Caco-2 (cell line): ENCODE results near the gene SH3RF1. TPM values are rescaled to one million over a fixed set of nuclear protein-coding genes. Genes with fewer than 3 reads are reported as not detected.

Source experiments
- BruUV-seq: library from RNA; stranded (reverse); fragments of 400-500 nt; replicated peaks from 2 replicates; lab custom pipeline; 2021; lab: Mats Ljungman, UMichigan
- CTCF ChIA-PET: fragments of 300-600 bp; sonication (Branson Sonifier 250); formaldehyde crosslinking; loops from one replicate; lab custom pipeline; 2022; ENCODE audit warnings: antibody characterized with exemption; lab: Charles Lee
- POLR2A ChIA-PET: fragments of 300-600 bp; sonication (Branson Sonifier 250); formaldehyde crosslinking; loops from one replicate; lab custom pipeline; 2022; ENCODE audit warnings: antibody characterized with exemption; lab: Charles Lee
- DNase-seq, 2 experiments: peaks; one replicate each; pipeline versions ENCODE4 v3.0.0 to v3.0.0-alpha.2; 2020 to 2022
- H3K27me3 ChIP-seq: replicated peaks from 2 replicates; pipeline ENCODE4 v1.6.0; 2011; ENCODE audit warnings: low read length; ENCODE audit not compliant: control insufficient read depth, insufficient read depth
- H3K36me3 ChIP-seq: 2 replicates; pipeline ENCODE4 v1.5.1; 2011; ENCODE audit warnings: low read length; ENCODE audit not compliant: control insufficient read depth, insufficient read depth
- H3K4me1 ChIP-seq: fragments of 250-450 bp; sonication (Bioruptor Pico); 2 replicates; pipeline ENCODE4 v1.5.1; 2020; ENCODE audit warnings: mild to moderate bottlenecking
- H3K4me3 ChIP-seq: 2 replicates; pipeline ENCODE4 v1.5.1; 2011; ENCODE audit warnings: low read depth, mild to moderate bottlenecking, control low read depth, low read length
- H3K9me3 ChIP-seq: fragments of 250-450 bp; sonication (Bioruptor Pico); 2 replicates; pipeline ENCODE4 v1.5.1; 2020; ENCODE audit warnings: mild to moderate bottlenecking, moderate library complexity
- H3K27ac Mint-ChIP-seq: one replicate; pipeline ENCODE4 v1.8.0; 2022; ENCODE audit warnings: mixed read lengths; ENCODE audit not compliant: unreplicated experiment
- H3K27me3 Mint-ChIP-seq: one replicate; pipeline ENCODE4 v1.8.0; 2022; ENCODE audit warnings: mixed read lengths; ENCODE audit not compliant: insufficient read depth, unreplicated experiment
- H3K36me3 Mint-ChIP-seq: one replicate; pipeline ENCODE4 v1.8.0; 2022; ENCODE audit warnings: mild to moderate bottlenecking, mixed read lengths; ENCODE audit not compliant: insufficient read depth, unreplicated experiment
- H3K4me1 Mint-ChIP-seq: one replicate; pipeline ENCODE4 v1.8.0; 2022; ENCODE audit warnings: low read depth, mixed read lengths; ENCODE audit not compliant: unreplicated experiment
- H3K4me3 Mint-ChIP-seq: one replicate; pipeline ENCODE4 v1.8.0; 2022; ENCODE audit warnings: mild to moderate bottlenecking, moderate library complexity, mixed read lengths; ENCODE audit not compliant: unreplicated experiment
- H3K9me3 Mint-ChIP-seq: one replicate; pipeline ENCODE4 v1.8.0; 2022; ENCODE audit warnings: mixed read lengths; ENCODE audit not compliant: unreplicated experiment
- intact Hi-C: fragments of 100-400 bp; cut with micrococcal nuclease; formaldehyde crosslinking; loops from one replicate; pipeline ENCODE4 v1.10.0; 2022; ENCODE audit not compliant: unreplicated experiment
- total RNA-seq: library from RNA; stranded (reverse); gene quantifications from 2 replicates; pipeline ENCODE4 v1.2.3, GENCODE V29; 2022
- TF ChIP-seq, protein P1 (sequence below), 2 experiments: fragments of 200-600 bp in 1 of 2; IDR thresholded peaks; 1 replicate in 1 of 2; 2 replicates in 1 of 2; pipeline versions ENCODE4 v1.5.1 to v1.8.0; 2011 to 2022; ENCODE audit warnings: antibody characterized with exemption in 1 of 2, control low read depth in 1 of 2, inconsistent platforms in 1 of 2, low read depth in 1 of 2, low read length in 1 of 2, mild to moderate bottlenecking in 1 of 2, moderate library complexity in 1 of 2; ENCODE audit not compliant: insufficient read depth in 1 of 2, severe bottlenecking in 1 of 2, unreplicated experiment in 1 of 2

Gene SH3RF1
- total RNA-seq, 1 experiment from 2014 or later = 25.1 TPM

DNA sequence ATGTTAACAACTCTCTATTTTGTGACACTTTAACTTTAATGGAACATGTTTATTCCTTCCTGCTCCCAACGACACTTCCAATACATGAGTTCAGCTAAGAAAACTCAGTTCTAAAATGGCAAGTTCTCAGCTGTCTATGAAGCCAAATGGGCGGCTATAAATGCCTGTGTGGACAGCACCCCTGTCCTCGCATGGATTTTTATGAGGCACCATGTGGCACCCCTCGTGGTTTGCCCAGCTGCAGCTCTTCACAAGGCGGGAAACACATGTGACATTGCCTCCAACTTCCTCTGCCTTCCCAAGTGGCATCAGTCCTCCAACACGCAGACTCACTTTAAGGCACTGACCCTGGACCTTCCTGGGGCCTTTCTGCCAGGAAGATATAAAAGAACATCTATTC is 48.0 kb downstream of the SH3RF1 start:
- peaks cover 4% of the 10 kb centered on the region for H3K36me3 Mint-ChIP-seq
- Histone ChIP-seq H3K4me1 (peaks cover 21% of the 10 kb centered on the region), H3K9me3 (no peaks in the 10 kb centered on the region), H3K4me3 (no peak overlapping the region), H3K27me3 (no peaks in the 10 kb centered on the region), H3K36me3 (no peaks in the 10 kb centered on the region)
- CTCF ChIA-PET = no interaction called here
- H3K9me3 Mint-ChIP-seq = no peaks in the 10 kb centered on the region
- H3K27ac Mint-ChIP-seq = no peak overlapping the region
- H3K4me1 Mint-ChIP-seq = peaks cover 14% of the 10 kb centered on the region
- DNase-seq = no peak
- no TSS peak for BruUV-seq
- no peaks in the 10 kb centered on the region for H3K27me3 Mint-ChIP-seq
- POLR2A ChIA-PET = interaction anchor here (0.6 to 1.7 kb wide), 2 partner anchors 213 kb away, joined by 3 read pairs; partner anchors contain the start of gene CBR4
- TF ChIP-seq, protein P1, sequence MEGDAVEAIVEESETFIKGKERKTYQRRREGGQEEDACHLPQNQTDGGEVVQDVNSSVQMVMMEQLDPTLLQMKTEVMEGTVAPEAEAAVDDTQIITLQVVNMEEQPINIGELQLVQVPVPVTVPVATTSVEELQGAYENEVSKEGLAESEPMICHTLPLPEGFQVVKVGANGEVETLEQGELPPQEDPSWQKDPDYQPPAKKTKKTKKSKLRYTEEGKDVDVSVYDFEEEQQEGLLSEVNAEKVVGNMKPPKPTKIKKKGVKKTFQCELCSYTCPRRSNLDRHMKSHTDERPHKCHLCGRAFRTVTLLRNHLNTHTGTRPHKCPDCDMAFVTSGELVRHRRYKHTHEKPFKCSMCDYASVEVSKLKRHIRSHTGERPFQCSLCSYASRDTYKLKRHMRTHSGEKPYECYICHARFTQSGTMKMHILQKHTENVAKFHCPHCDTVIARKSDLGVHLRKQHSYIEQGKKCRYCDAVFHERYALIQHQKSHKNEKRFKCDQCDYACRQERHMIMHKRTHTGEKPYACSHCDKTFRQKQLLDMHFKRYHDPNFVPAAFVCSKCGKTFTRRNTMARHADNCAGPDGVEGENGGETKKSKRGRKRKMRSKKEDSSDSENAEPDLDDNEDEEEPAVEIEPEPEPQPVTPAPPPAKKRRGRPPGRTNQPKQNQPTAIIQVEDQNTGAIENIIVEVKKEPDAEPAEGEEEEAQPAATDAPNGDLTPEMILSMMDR (IDR thresholded peaks at IDR 0.05; ENCODE audit: insufficient read depth in 1 of 2, low read depth in 1 of 2, low read length in 1 of 2, severe bottlenecking in 1 of 2, unreplicated experiment in 1 of 2) = no peak
- no peak overlapping the region for H3K4me3 Mint-ChIP-seq
- intact Hi-C loops = no loop called here

DNA sequence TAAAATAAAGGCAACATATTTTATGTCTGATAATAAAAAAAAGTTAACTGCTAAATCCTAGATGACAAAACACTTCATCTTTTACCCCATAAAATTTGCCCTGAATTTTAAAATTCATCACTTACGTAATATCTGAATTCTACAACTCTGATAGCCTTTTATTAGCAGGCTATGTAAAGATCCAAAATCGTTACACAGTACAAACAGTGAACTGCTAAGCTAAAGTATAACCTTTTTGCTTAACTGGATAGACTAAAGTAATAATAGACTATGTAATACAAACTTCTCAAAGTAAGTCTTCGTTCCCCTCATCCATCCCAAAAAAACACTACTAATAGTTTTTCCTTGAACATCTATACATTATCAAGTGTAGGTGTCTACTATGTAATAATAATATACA is 49.1 kb downstream of the SH3RF1 start:
- Mint-ChIP-seq H3K36me3 (peaks cover 4% of the 10 kb centered on the region), H3K9me3 (no peaks in the 10 kb centered on the region), H3K27me3 (no peaks in the 10 kb centered on the region), H3K27ac (no peak overlapping the region), H3K4me1 (peaks cover 14% of the 10 kb centered on the region), H3K4me3 (no peak overlapping the region)
- POLR2A ChIA-PET = no interaction called here
- DNase-seq = no peak
- H3K4me1 ChIP-seq = peaks cover 20% of the 10 kb centered on the region
- BruUV-seq = no TSS peak
- H3K9me3 ChIP-seq = no peaks in the 10 kb centered on the region
- TF ChIP-seq, protein P1 (IDR thresholded peaks at IDR 0.05; ENCODE audit: insufficient read depth in 1 of 2, low read depth in 1 of 2, low read length in 1 of 2, severe bottlenecking in 1 of 2, unreplicated experiment in 1 of 2) = no peak
- CTCF ChIA-PET = no interaction called here
- intact Hi-C loops = no loop called here
- H3K4me3 ChIP-seq = no peak overlapping the region
- H3K36me3 ChIP-seq = no peaks in the 10 kb centered on the region
- H3K27me3 ChIP-seq = no peaks in the 10 kb centered on the region

DNA sequence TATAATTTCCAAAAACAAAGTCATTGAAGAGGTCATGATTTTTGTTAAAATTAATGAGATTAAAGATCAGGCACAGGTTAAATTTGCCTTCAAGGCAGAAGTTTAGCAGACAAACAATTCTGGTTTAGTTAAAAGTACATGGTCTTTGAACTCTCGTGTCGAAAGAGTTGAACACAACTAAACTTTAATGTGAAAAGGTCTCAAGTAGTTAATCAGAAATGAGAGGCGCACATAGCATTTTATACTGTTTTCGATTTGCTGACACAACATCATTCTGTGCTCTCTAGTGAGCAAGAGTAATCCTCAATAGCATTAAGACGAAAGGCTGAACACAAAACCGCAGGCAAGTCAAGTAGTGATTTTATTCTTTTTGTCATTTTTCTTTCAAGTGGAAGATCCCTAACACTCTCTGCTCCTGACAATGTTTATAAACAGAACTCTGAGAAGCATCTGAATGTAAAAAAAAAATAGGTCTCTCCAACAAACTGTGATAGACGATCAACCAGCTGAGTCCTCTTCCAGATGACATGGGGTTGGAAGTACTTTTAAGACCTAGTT is 49.8 kb downstream of the SH3RF1 start:
- H3K36me3 Mint-ChIP-seq = peaks cover 4% of the 10 kb centered on the region
- intact Hi-C loops = no loop called here
- Histone ChIP-seq H3K36me3 (no peaks in the 10 kb centered on the region), H3K4me3 (no peak overlapping the region), H3K9me3 (no peaks in the 10 kb centered on the region), H3K4me1 (peaks cover 18% of the 10 kb centered on the region), H3K27me3 (no peaks in the 10 kb centered on the region)
- H3K27ac Mint-ChIP-seq = no peak overlapping the region
- ChIA-PET CTCF (no interaction called here), POLR2A (no interaction called here)
- H3K9me3 Mint-ChIP-seq = no peaks in the 10 kb centered on the region
- H3K27me3 Mint-ChIP-seq = no peaks in the 10 kb centered on the region
- peaks cover 14% of the 10 kb centered on the region for H3K4me1 Mint-ChIP-seq
- BruUV-seq = no TSS peak
- DNase-seq = no peak
- no peak overlapping the region for H3K4me3 Mint-ChIP-seq
- TF ChIP-seq, protein P1 (IDR thresholded peaks at IDR 0.05; ENCODE audit: insufficient read depth in 1 of 2, low read depth in 1 of 2, low read length in 1 of 2, severe bottlenecking in 1 of 2, unreplicated experiment in 1 of 2) = no peak
